ENCODE results near the gene TEX14.

TEX14 gene

GRCh38 chr17:58557981-58558380 lies 133.9 kb downstream of the TEX14 start:
- no peak for DNase-seq (ENCODE audit: low spot score)

GRCh38 chr17:58556833-58557250 lies 135.0 kb downstream of the TEX14 start:
- DNase-seq (ENCODE audit: low spot score): peak; percentile 77

- DNase-seq (ENCODE audit: low spot score): peak; percentile 77
These were observed 136.7 kb downstream of the TEX14 start for GRCh38 chr17:58555109-58555508.

GRCh38 chr17:58541249-58541648 lies 150.6 kb downstream of the TEX14 start:
- DNase-seq (ENCODE audit: low spot score): peak; percentile 40

GRCh38 chr17:58539698-58540097 lies 152.1 kb downstream of the TEX14 start:
- no peak for DNase-seq (ENCODE audit: low spot score)

GRCh38 chr17:58538811-58539409 lies 152.9 kb downstream of the TEX14 start:
- no peak for DNase-seq (ENCODE audit: low spot score)

DNA sequence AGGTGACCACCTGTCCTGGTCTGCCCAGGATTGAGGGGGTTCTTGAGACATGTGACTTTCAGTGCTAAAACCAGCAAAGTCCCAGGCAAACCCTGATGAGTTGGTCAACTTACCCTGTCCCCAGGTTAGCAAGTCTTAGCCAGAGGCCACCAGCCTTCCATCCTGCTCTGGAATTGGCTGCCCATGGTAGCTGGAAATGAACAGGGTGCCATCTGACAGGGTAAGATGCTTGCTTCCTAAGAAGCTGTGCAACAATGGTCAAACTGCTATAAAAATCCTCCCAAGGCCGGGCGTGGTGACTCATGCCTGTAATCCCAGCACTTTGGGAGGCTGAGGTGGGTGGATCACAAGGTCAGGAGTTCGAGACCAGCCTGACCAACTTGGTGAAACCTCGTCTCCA lies 154.6 kb downstream of the TEX14 start:
- no peak for DNase-seq (ENCODE audit: low spot score)

GRCh38 chr17:58536542-58536941 lies 155.3 kb downstream of the TEX14 start:
- DNase-seq (ENCODE audit: low spot score): no peak

GRCh38 chr17:58535431-58535830 lies 156.4 kb downstream of the TEX14 start:
- no peak for DNase-seq (ENCODE audit: low spot score)

GRCh38 chr17:58534901-58535421 lies 156.9 kb downstream of the TEX14 start:
- no peak for DNase-seq (ENCODE audit: low spot score)

DNA sequence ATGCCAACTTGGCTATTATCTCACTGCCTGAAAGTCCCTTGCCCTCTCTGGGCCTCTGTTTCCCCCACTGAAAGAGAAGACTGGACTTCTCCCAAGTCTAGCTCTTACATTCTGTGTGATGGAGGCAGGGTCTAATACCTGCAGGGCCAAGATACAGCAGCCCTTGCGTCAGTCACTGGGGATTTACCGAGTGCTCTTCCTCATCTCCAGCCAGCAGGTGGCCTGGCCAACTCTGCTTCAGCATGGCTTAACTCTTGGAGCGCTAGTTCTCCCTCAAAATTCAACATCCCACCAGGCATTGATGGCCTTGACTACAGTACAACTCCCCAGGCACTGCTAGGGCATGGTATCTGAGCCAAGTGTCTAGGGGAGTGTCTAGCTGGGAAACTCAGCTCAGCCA lies 157.5 kb downstream of the TEX14 start:
- DNase-seq (ENCODE audit: low spot score): no peak

DNA sequence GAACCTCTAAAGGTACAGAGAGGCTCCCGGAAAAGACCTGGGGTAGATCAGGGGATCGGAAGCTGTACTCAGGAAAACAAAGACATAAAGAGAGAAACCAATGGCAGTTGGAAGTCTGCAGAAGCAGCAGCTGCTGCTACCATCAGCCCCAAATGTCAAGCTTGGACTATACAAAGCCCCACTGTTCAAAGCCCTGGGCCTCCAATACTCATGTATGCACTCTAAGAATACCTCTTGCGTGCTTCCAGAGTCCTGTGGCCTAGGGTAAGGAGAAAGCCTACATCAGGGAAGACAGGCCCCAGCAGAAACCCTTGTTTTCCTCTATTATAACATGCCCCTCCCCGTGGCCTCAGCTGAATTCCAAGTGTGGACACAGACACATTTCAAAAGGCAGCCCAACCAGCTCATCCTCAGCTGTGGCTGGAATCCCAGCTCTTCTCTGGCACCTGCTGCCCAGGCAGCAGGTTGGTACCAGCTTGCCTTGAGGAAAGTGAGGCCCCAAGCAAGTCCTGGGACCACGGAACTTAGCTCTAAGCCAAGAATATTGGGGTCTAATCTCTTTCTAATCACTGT lies 158.1 kb downstream of the TEX14 start:
- DNase-seq (ENCODE audit: low spot score): peak; percentile 61

DNA sequence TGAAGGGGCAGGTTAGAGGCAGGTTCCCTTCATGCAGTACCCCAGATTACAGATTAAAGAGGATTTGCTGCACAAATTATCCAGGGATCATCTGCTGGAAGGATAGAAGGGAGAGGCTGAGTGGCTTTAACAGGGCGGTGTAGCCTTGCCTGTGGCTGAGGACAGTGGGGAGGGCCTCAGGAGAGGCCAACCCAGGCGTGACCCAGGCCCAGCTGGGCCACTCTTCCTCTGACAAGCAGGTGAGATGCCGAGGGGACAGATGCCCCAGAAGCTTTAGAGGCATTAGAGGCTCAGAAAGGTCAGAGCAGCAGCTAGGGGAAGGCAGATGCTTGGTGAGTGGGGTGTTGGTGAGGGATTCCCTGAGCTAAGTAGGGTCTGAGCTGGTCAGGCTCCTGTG lies 159.3 kb downstream of the TEX14 start:
- DNase-seq (ENCODE audit: low spot score): no peak

DNA sequence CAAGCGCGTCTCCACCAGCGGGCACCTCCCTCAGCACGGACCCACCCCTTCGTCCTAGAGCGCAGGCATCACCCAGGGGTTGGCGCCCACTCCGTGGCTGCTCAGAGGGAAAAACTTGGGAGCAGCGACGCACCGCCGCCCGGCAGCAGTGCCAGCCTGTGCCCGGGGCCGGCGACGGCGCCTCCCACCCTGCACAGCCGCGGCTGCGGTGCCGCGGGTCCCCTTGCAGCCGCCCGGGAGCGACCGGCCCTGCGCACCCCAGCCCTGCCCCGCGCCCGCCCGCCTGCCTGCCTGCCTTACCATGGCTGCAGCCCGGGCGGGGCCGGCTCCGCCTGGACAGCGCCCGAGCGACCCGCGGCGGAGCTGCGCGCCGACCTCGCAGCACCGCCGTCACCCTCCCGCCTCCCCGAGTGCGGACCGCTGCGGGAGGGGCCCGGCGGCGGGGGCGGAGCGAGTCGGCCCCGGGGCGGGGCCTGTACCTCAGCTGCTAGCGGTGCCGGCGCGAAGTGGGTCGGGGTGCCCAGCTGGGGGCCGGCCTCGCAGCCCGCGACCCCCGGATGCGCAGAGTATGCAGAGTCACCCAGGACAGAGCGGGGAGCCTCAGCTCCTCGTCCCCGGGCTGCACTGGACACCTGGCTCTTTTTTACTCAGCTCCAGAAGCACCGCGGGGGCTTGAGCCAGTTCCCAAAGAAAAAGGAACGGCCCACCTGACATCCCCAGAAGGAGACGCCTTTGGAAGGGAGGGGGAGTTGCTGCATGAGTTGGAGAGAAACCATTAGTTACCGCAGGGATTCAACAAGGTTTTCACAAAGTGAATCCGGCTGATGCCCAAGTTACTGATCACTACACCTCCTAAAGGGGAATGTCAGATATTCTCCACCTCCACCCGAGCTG lies 159.9 kb downstream of the TEX14 start:
- peak; percentile 87 for DNase-seq (ENCODE audit: low spot score)

GRCh38 chr17:58531122-58531521 lies 160.7 kb downstream of the TEX14 start:
- DNase-seq (ENCODE audit: low spot score): peak; percentile 35

GRCh38 chr17:58530655-58531054 lies 161.2 kb downstream of the TEX14 start:
- peak; percentile 62 for DNase-seq (ENCODE audit: low spot score)

DNA sequence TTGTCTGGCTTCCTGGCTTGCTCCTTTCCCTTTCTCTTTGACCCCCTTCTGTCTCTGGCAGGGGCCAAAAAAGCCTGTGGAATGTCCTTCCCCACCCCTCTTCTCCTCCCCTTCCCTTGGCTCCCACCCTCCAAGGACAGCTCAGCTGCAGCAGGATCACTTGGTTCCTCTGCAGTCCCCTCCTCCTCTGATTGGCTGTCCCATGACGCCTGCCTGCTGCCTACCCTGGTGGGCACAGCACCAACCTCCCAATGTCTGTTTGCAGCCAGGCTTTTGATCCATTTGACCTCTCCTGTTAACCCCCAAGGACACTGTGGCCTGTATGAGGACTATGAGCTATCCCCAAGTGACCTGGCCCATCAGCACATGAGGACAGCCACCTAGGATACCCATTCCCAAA lies 162.6 kb downstream of the TEX14 start:
- DNase-seq (ENCODE audit: low spot score): peak; percentile 92

DNA sequence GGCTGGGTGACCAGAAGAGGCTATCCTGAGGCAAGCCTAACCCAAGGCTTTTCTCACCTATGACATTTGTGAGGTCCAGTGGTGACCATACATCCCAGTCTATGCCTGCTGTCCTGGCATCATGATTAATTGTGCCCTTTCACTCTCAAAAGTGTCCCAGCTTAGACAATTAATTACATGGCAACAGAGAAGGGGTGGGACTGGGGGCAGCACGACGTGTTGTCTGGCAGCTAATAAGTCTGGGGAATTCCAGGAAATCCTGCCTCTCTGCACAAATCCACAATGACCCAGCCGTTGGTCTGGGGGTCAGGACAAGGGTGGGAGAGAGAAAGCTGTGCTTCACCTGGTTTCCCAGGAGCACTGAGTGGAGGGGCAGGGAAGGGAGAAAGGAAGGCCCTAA lies 163.4 kb downstream of the TEX14 start:
- DNase-seq (ENCODE audit: low spot score): no peak

GRCh38 chr17:58527949-58528348 lies 163.9 kb downstream of the TEX14 start:
- peak; percentile 93 for DNase-seq (ENCODE audit: low spot score)

DNA sequence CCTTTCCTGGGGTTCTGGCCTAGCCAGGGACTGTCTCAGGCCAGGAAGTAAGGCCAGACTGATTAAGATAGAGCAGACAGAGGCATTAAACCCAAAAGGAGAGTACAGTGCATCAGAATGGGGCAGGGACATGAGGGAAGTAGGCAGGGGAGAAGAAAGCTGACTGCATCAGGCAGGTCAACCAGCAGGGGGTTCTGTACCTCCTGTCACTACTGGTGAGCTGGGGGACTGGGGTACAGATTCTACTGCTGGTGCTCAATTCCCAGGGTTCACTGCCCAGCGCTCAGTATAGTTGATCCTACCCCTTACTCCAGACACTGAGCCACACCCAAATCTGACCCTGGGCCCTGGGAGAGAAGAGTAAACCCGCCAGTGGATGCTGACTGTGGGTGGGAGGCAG lies 164.5 kb downstream of the TEX14 start:
- peak; percentile 51 for DNase-seq (ENCODE audit: low spot score)

DNA sequence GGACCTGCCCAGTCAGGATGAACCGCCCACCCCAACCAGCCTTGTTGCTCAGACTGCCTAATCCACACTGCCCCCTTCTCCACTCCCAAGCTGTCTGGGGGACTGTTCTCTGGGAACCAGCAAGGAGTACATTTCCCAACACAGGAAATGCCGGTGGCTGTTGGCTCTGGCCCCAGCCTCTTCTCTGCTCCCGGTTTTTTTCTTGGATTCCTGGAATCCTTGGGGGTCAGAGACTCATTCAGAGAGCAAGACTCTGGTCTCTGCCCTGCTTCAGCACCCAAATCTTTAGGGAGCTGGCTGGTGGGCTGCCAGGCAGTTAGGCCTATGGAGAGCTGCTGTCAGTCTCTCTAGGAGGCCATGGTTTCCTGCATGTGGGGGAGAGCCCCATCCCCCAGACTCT lies 166.6 kb downstream of the TEX14 start:
- DNase-seq (ENCODE audit: low spot score): no peak

GRCh38 chr17:58521680-58522079 lies 170.2 kb downstream of the TEX14 start:
- no peak for DNase-seq (ENCODE audit: low spot score)

DNA sequence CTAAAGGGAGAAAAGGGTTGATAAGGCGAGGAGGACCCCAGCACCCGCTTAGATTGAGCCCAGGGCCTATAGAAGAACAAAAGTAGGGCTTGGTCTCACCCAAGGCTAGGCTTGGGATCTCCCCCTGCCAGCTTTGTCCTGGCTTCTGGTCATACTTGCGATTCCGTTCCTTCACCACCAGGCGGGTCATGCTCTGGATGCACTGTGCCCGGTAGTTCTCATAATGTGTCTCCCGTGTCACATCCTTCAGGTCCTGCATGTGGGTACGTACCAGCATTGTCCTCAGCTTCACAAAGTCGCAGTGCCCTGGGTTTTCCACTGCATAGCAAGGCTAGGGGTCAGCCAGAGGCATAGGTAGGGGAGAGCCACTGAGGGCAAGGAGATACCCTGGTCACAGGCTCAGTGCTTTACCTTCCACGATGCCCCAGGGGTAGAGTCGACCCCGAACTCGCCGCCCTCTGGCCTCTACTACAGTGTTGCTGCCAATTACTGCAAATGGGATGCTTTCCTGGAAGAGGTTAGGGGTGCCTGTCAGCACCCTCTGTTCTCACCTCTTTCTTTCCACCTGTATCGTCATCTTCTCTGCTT lies 170.9 kb downstream of the TEX14 start:
- peak; percentile 33 for DNase-seq (ENCODE audit: low spot score)
